Calu3 (cell line): ENCODE results near the gene YIPF2. TPM values are rescaled to one million over a fixed set of nuclear protein-coding genes. Genes with fewer than 3 reads are reported as not detected.
A peak's percentile ranks its signal among the peaks of the same experiment; 100 is the strongest.

Experiments
- BruUV-seq: library from RNA; stranded (reverse); fragments of 400-500 nt; replicated peaks from 2 replicates; lab custom pipeline; 2021; lab: Mats Ljungman, UMichigan
- CTCF ChIA-PET: fragments of 300-600 bp; sonication (Branson Sonifier 250); formaldehyde crosslinking; loops from one replicate; lab custom pipeline; 2022; ENCODE audit warnings: antibody characterized with exemption; lab: Charles Lee
- DNase-seq: peaks from one replicate; pipeline ENCODE4 v3.0.0; 2022
- H3K27ac Mint-ChIP-seq: one replicate; pipeline ENCODE4 v1.8.0; 2022; ENCODE audit warnings: mixed read lengths; ENCODE audit not compliant: unreplicated experiment
- H3K27me3 Mint-ChIP-seq: one replicate; pipeline ENCODE4 v1.8.0; 2022; ENCODE audit warnings: mixed read lengths; ENCODE audit not compliant: unreplicated experiment
- H3K36me3 Mint-ChIP-seq: one replicate; pipeline ENCODE4 v1.8.0; 2022; ENCODE audit warnings: mild to moderate bottlenecking, moderate library complexity, mixed read lengths; ENCODE audit not compliant: insufficient read depth, unreplicated experiment
- H3K4me1 Mint-ChIP-seq: one replicate; pipeline ENCODE4 v1.8.0; 2022; ENCODE audit warnings: mild to moderate bottlenecking, low read depth, mixed read lengths; ENCODE audit not compliant: unreplicated experiment
- H3K4me3 Mint-ChIP-seq: one replicate; pipeline ENCODE4 v1.8.0; 2022; ENCODE audit warnings: mild to moderate bottlenecking, low read depth, moderate library complexity, mixed read lengths; ENCODE audit not compliant: unreplicated experiment
- H3K9me3 Mint-ChIP-seq: one replicate; pipeline ENCODE4 v1.8.0; 2022; ENCODE audit warnings: low read depth, mixed read lengths; ENCODE audit not compliant: unreplicated experiment
- CTCF ChIP-seq: fragments of 200-600 bp; IDR thresholded peaks from one replicate; pipeline ENCODE4 v1.8.0; 2022; ENCODE audit warnings: antibody characterized with exemption; ENCODE audit not compliant: unreplicated experiment
- intact Hi-C: fragments of 100-400 bp; cut with micrococcal nuclease; formaldehyde crosslinking; loops from one replicate; pipeline ENCODE4 v1.10.0; 2022; ENCODE audit not compliant: unreplicated experiment
- total RNA-seq: library from RNA; stranded (reverse); gene quantifications from 2 replicates; pipeline ENCODE4 v1.2.3, GENCODE V29; 2022

The YIPF2 gene
- total RNA-seq, 1 experiment from 2014 or later = 37.8 TPM

- no peak for TF ChIP-seq CTCF
- CTCF ChIA-PET = no interaction called here
- no peak for DNase-seq
- intact Hi-C loops = no loop called here
- Mint-ChIP-seq H3K9me3 (no peaks in the 10 kb centered on the region), H3K27me3 (no peaks in the 10 kb centered on the region), H3K36me3 (peaks cover 24% of the 10 kb centered on the region), H3K4me1 (peaks cover 11% of the 10 kb centered on the region), H3K27ac (no peak overlapping the region), H3K4me3 (no peak overlapping the region)
- no TSS peak for BruUV-seq
These were observed 51.8 kb downstream of the YIPF2 start for GRCh38 chr19:10876459-10877240.

DNA sequence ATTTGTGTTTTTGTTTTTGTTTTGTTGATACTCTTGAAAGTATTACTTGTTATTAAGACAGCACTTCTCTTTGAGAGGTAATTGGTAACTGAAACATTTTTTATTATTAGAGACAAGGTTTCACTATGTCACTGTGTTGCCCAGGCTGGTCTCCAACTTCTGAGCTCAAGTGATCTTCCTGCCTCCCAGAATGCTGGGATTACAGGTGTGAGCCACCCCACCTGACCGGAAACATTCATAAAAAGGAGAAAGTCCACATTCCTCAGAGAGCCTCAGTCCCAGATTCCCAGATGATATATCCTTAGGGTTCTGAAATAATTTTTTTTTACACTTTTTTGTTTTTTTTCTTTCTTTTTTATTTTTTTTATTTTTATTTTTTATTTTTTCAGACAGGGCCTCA is 54.4 kb downstream of the YIPF2 start:
- intact Hi-C loops = no loop called here
- Mint-ChIP-seq H3K36me3 (peaks cover 29% of the 10 kb centered on the region), H3K9me3 (no peaks in the 10 kb centered on the region), H3K27ac (no peak overlapping the region), H3K27me3 (no peaks in the 10 kb centered on the region), H3K4me1 (peaks cover 5% of the 10 kb centered on the region), H3K4me3 (no peak overlapping the region)
- CTCF ChIA-PET = interaction anchor here (0.6 kb wide), 1 partner anchor 118 kb away, joined by 3 read pairs; no protein-coding TSS in a partner anchor
- no peak for DNase-seq
- no peak for TF ChIP-seq CTCF
- BruUV-seq = TSS peak; percentile 15

DNA sequence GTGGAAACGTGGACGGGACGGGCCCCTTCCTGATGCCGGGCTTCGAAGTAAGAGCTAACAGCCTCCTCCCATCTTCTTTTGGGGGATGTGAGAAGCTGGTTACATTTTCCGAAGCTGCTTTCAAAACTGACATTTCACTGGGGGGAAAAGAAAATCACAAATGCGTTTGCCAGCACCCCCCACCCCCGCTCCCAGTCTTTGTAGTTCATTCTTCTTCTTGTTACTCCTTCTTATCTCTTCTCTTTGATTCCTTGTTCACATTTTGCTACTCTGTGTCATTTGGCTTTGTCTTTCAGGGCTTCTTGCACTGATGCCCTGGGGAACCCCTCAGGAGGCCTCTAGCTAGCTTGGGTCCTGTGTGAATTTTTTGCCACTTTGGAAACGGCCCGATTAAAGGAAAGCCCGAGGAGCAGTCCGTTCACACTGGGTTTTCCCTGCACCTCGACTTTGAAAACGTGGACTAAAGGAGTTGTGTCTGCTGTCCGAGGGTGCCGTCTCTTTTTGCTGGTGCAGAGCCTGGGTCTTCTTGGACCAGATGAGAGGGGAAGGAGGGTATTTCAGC is 55.8 kb downstream of the YIPF2 start:
- CTCF ChIA-PET = interaction anchor here (0.7 kb wide), 1 partner anchor 48 kb away, joined by 4 read pairs; no protein-coding TSS in a partner anchor
- intact Hi-C loops = no loop called here
- no peak for TF ChIP-seq CTCF
- Mint-ChIP-seq H3K27me3 (no peaks in the 10 kb centered on the region), H3K4me1 (no peaks in the 10 kb centered on the region), H3K9me3 (no peaks in the 10 kb centered on the region), H3K4me3 (peak overlapping the region; percentile 73), H3K36me3 (peaks cover 22% of the 10 kb centered on the region), H3K27ac (peak overlapping the region; percentile 79)
- TSS peak; percentile 13 for BruUV-seq
- no peak for DNase-seq

Other genes starting within 250 kb of the YIPF2 start
- gene QTRT1, start 227.2 kb downstream of the YIPF2 start, total RNA-seq = 44.1 and 44.9 TPM in 2 replicates
- 126 and 138 TPM in 2 replicates for gene DNM2, start 210.6 kb downstream of the YIPF2 start, total RNA-seq
- 20.7 and 22.6 TPM in 2 replicates for gene TMED1, start 92.4 kb downstream of the YIPF2 start, total RNA-seq
- 0.51 TPM in 1 of 2 replicates, not detected in the other for gene C19orf38, start 80.2 kb downstream of the YIPF2 start, total RNA-seq
- gene CARM1, start 57.1 kb downstream of the YIPF2 start, total RNA-seq = 29.1 and 32.8 TPM in 2 replicates
- gene TIMM29, start 172 bp upstream of the YIPF2 start, total RNA-seq = 15.3 and 17.8 TPM in 2 replicates
- gene SMARCA4, start 32.4 kb upstream of the YIPF2 start, total RNA-seq = 104 and 116 TPM in 2 replicates
- 289 and 294 TPM in 2 replicates for gene LDLR, start 160.8 kb upstream of the YIPF2 start, total RNA-seq
- gene SPC24, start 227.1 kb upstream of the YIPF2 start, total RNA-seq = 31.8 and 36.4 TPM in 2 replicates